ENCODE measurements around the gene DDX41.
"Not testable (repeated sequence)": the region's sequence is repeated elsewhere in the genome, so short reads cannot be mapped to it uniquely, and the experiment has no call there.

DDX41 gene

GRCh38 chr5:177497292-177498012 lies 19.3 kb downstream of the DDX41 start, which contains the start of gene PDLIM7:
Gene PDLIM7 (minus strand): TSS chr5:177497604. CDS start chr5:177496512, 1,092 bp downstream.
- DNase-seq, result peak; percentile 94 to 96

DNA sequence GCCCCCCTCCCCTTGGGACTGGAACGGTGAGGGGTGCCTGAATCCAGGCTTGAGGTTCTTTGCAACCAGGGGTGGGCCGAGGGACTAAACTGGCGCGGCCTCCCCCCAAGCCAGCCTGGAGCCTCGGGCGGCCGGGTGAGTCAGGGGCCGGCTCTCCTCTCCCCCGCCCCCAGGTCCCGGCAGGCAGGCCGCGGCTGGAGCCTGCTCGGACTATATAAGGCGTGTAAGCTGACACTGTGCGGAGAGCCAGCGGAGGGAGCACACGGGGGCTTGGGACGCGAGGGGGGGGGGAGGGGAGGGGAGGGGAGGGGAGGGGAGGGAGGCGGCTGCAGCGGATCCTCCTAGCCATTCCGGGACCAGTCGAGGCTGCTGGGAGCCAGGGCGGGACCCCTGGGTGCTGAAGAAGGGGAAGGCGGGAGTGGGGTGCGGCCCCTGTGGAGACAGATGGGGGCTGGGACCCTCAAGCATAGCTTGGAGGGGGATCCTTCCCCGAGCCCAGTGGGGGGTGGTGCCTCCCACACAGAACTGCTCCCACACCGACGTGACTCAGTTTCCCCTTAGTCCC lies 20.0 kb downstream of the DDX41 start:
- no peak for DNase-seq

DNA sequence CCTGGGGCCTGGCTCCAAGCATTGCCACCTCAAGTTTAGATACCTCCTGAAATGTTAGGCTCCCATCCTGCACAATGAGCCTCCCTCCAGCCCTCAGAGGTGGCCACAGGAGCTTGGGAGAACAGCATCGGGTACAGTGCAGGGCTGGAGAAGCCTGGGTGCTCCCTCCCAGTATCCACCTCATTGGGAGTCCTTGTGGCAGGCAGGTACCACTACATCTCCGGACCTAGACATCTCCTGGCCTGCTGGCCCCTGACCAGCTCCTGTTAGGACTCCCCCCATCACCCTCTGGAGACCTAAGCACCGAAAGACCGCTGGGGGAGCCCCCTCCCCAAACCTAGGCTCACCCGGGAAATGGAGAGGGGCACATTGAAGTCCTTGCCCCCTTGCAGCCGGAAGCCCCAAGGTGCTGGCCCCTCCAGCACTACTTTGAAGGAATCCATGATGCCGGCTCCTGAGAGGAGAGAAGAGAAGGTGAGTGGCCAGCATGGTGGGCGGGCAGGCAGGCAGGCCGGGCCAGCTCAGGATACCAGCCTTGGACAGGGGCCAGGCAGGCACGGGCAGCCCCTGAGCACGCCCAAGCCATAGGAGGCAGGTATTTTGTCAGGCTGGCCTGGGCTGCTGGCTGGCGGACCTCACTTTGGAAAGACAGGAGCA lies 20.6 kb downstream of the DDX41 start:
- no peak for DNase-seq

- DNase-seq, result no peak
Observed at GRCh38 chr5:177495243-177496060, 21.3 kb downstream of the DDX41 start.

GRCh38 chr5:177494346-177495195 lies 22.2 kb downstream of the DDX41 start:
- DNase-seq, result peak in 1 of 2 donors; percentile 65

DNA sequence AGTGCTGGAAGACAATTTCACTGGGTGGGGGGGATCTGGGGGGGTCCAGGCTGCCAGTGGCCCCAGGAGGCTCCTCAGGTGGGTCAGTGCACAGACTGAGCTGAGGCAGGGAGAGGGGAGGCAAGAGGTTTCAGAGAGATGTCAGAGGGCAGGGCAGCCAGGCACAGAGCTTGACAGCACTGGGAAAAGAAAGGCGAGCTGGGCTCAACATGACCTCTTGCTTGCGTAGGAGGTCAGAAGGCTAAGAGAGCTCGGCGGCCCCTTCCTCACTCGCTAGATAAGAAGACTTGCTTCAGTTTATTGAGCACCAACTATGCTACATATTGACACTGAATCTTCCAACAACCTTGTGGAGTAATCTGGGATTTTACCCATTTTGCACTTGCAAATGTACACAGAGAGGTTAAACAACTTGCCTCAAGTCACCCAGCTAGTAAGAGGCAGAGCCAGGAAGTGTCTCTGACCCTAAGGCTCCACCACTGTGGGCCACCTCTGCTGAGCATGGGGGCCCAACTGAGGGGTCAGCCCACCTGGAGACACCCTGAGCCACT lies 22.9 kb downstream of the DDX41 start:
- DNase-seq, result no peak

- DNase-seq, result no peak
Observed at GRCh38 chr5:177492841-177493240, 23.9 kb downstream of the DDX41 start.

- DNase-seq, result no peak
Observed at GRCh38 chr5:177491983-177492746, 24.6 kb downstream of the DDX41 start.

GRCh38 chr5:177491429-177491945 lies 25.3 kb downstream of the DDX41 start:
- DNase-seq, result no peak

DNA sequence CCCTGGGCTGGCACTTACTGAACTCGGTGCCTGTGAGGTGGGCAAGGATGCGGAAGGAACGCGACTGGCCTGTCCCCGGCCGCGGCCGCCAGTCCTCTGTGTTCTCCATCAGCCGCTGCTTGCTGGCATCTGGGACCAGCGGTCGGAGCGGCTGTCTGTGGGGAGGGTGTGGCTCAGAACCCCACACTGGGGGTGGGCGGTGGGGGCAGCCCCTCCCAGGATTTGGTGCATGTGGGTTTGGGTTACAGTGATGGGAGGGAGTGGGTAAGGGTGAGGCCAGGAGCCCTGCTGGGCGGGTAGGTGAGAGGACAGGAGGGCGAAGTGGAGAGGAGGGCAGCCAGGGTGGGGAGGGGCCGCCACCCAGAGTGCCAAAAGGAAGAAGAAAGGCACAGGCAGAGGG lies 25.8 kb downstream of the DDX41 start:
- DNase-seq, result no peak

DNA sequence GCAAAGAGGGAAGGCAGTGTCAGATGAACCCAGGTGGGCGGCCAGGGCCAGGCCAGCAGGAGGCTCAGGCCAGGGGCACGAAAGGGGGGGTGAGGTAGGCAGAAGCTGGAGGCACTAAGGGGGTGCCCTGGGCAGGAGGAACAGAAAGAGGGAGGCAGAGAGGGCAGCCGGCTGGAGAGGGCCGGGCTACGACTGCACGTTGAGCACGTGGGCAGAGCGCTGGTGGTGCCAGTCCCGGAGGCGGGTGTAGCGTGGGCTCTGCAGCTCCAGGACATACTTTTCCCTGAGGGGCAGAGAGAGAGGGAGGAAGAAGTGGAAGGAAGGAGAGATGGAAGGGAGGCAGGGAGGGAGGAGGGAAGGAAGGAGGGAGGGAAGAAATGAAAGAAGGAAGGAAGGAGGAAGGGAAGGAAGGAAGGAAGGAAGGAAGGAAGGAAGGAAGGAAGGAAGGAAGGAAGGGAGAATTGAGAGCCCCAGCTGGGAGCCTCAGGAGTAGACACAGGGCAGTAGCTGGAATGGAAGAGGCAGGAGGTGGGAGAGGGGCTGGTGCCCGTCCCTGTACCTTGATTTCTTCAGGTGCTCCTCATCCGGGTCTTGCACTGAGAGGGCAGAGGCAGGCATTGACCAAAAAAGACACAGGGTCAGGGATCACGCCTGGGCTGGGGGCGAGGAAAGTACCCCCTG lies 26.3 kb downstream of the DDX41 start:
- no peak for DNase-seq

DNA sequence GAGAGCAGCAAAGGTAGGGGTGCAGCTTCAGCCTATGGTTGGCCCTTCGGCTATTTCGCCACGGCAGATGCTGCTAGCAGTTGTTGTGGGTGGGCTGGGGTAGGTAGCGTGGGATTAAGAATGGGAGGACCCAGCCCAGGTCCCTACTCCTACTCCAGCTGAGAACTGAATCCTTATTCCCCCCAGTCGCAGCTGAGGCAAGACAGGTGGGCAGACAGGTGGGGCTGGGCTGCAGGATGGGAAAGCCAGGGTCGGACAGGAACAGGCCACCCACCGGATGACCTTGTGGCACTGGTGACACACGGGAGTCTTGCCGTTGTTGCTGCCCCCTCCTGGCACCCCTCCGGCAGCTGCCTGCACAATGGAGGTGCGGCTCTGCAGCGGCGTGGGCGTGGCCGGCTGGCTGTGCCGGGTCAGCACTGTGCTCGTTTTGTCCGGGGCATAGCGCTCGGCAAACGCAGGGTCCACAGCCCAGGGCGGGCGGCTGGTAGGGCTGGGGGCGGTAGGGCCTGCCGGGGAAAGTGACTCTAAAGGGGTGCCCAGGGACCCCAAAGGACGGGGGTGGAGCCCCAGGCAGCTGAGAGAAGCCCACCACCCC lies 27.5 kb downstream of the DDX41 start:
- DNase-seq, result no peak

- DNase-seq, result no peak
Observed at GRCh38 chr5:177487975-177488374, 28.8 kb downstream of the DDX41 start.

DNA sequence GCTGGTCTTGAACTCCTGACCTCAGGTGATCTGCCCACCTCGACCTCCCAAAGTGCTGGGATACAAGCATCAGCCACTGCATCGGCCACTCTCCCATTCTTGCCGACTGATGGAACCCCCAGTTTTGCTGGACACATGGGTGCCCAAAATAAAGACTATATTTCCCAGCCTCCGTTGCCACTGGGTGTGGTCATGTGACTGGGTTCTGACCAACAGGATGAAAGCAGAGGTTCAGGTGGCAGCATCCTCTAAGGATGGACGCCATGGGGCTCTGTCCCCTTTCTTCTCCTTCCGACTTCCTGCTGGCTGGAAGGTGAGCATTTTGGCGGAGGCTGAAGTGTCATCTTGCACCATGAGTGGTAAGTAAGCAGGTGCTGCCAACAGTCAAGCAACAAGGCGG lies 29.6 kb downstream of the DDX41 start:
- DNase-seq, result no peak

GRCh38 chr5:177486256-177486655 lies 30.5 kb downstream of the DDX41 start:
- no peak for DNase-seq

DNA sequence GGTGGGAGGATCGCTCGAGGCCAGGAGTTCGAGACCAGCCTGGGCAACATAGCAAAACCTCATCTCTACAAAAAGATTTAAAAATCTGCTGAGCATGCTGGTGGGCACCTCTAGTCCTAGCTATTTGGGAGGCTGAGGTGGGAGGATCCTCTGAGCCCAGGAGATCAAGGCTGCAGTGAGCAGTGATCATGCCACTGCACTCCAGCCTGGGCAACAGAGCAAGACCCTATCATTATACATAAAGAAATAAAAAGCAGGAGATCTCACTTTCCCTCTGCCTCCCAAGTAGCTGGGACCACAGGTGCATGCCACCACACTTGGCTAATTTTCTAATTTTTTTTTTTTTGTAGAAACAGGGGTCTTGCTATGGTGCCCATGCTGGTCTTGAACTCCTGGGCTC lies 31.0 kb downstream of the DDX41 start:
- DNase-seq, result not testable (repeated sequence)

DNA sequence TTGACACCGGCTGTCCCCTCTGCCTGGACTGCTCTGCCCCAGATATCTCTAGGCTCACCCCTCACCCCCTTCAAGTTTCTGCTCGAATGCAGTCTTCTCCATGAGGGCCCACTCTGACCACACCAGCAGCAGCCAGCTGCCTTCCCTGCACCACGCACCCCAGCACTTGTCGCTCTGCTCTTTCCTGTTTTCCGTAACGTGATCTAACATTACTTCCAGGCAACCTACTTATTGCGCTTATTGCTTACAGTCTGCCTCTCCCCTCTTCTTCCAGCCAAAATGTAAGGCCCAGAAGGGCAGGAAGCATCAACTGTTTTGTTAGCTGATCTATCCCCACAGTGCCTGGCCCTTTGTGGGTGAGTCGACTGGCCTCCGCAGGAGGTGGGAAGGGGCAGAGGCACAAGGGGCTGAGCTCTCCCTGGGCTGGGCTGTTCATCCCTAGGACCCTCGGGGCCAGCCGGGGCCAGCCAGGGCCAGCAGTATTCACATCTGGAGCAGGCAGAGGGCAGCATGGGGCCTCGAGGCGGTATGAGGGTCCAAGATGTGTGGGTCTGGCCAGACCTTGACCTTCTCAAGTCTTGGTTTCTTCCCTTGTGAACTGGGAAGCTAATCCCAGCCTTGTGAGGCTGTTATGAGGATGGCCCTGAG lies 31.7 kb downstream of the DDX41 start:
- DNase-seq, result no peak

DNA sequence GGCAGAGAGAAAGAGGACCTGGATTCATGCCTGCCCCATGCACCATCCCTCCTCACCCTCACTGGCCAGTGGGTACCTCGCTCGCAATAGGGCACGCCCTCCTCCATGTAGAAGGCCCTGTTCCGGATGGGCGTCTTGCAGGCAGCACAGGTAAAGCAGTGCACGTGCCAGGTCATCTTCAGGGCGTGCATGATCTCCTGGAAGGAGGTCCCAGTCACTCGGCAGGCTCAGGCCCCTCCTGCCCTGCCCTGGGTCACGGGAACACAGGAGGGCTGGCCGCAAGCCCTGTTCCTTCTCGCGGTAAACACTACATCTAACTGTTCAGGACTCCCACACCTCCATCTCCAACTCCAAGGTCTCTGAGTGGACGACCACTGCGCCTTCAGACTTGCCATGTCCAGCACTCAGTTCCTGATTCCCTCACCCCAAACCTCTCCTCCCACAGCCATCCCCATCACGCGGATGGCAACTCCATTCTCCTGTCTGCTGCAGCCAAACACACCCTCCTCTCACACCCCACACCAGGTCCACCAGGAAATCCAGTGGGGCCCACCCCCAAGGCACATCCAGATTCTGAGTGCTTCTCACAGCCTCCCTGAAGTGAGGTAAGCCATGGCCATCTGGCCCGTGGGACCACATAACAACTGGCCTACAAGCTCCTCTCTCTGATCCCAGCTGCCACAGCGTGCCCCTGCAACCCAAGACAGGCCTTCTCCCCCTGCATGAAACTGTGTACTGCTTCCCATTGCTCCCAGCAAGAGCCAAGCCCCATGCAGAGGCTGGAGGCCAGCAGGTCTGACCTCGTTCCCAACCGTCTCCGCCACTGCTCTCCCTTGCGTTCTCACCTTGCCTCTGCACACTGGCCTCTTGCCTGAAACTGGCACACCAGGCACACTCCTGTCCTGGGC lies 32.5 kb downstream of the DDX41 start:
- no peak for DNase-seq

Measured in CD4-positive, alpha-beta T cell treated with Interferon alpha-2 for 1 hour (primary cell).